HCT116 (cell line): ENCODE data around the gene CDC37L1. TPM values are rescaled to one million over a fixed set of nuclear protein-coding genes. Genes with fewer than 3 reads are reported as not detected.

ENCODE experiments used
- ATAC-seq: fragments of 200-7000 bp; cut with Tn5 transposase; 2 replicates; pipeline ENCODE4 v1.9.1; 2020; ENCODE audit warnings: mild to moderate bottlenecking, moderate library complexity
- BruUV-seq: library from RNA; stranded (reverse); fragments of 400-500 nt; replicated peaks from 2 replicates; lab custom pipeline; 2021; lab: Mats Ljungman, UMichigan
- CTCF ChIA-PET: fragments of 300-600 bp; sonication (Branson Sonifier 250); formaldehyde crosslinking; loops from one replicate; lab custom pipeline; 2021; ENCODE audit warnings: antibody characterized with exemption; lab: Charles Lee
- POLR2A ChIA-PET: fragments of 300-600, 350-600 bp; sonication (Branson Sonifier 250); formaldehyde crosslinking; loops from one replicate; lab custom pipeline; 2021; ENCODE audit warnings: antibody characterized with exemption; lab: Charles Lee
- RAD21 ChIA-PET, 2 experiments: fragments of 300-600 bp; sonication (Branson Sonifier 250); formaldehyde crosslinking; loops; one replicate each; lab custom pipeline; 2023; ENCODE audit warnings: low total read pairs in 2 of 2; ENCODE audit not compliant: uncharacterized antibody in 2 of 2, unreplicated experiment in 2 of 2, low non-redundant PET in 1 of 2; lab: Charles Lee
- DNase-seq: peaks from one replicate; pipeline ENCODE4 v3.0.0-alpha.2; 2010; ENCODE audit warnings: low read depth, low spot score
- H2AFZ ChIP-seq: fragments of 200-600 bp; shearing (Covaris generic), sonication (generic); 2 replicates; pipeline ENCODE4 v1.6.1; 2017; ENCODE audit warnings: low read depth, mixed run types, mixed read lengths, antibody characterized with exemption, low read length; ENCODE audit not compliant: poor library complexity, severe bottlenecking
- H3K27ac ChIP-seq: 2 replicates; pipeline ENCODE4 v1.5.1; 2012; ENCODE audit warnings: low read depth, low read length
- H3K27me3 ChIP-seq: fragments of 200-600 bp; sonication (generic); 2 replicates; pipeline ENCODE4 v1.6.1; 2016; ENCODE audit warnings: mixed run types, low read length, mixed read lengths; ENCODE audit not compliant: insufficient read depth
- H3K36me3 ChIP-seq, 2 experiments: fragments of 200-500 bp in 1 of 2; fragments of 200-600 bp in 1 of 2; sonication (Bioruptor generic) in 1 of 2; sonication (generic) in 1 of 2; 2 replicates each; pipeline versions ENCODE4 v1.5.1 to v1.6.1; 2014 to 2016; ENCODE audit warnings: low read length in 2 of 2, inconsistent platforms in 1 of 2, mixed read lengths in 1 of 2, mixed run types in 1 of 2; ENCODE audit not compliant: insufficient read depth in 2 of 2, control insufficient read depth in 1 of 2
- H3K4me1 ChIP-seq, 2 experiments: fragments of 200-600 bp in 1 of 2; sonication (generic) in 1 of 2; 2 replicates each; pipeline versions ENCODE4 v1.5.1 to v1.6.1; 2012 to 2017; ENCODE audit warnings: low read length in 2 of 2, inconsistent platforms in 1 of 2, mild to moderate bottlenecking in 1 of 2, mixed read lengths in 1 of 2, mixed run types in 1 of 2, moderate library complexity in 1 of 2; ENCODE audit not compliant: insufficient read depth in 2 of 2, control insufficient read depth in 1 of 2
- H3K4me2 ChIP-seq: fragments of 200-600 bp; sonication (generic); 2 replicates; pipeline ENCODE4 v1.6.1; 2017; ENCODE audit warnings: mixed run types, low read length, mixed read lengths
- H3K4me3 ChIP-seq, 2 experiments: fragments of 200-600 bp in 1 of 2; sonication (generic) in 1 of 2; replicated peaks in 1 of 2; 2 replicates each; pipeline ENCODE4 v1.5.1; 2011 to 2016; ENCODE audit warnings: low read length in 2 of 2, control low read depth in 1 of 2, low read depth in 1 of 2, mild to moderate bottlenecking in 1 of 2, mixed read lengths in 1 of 2, mixed run types in 1 of 2
- H3K79me2 ChIP-seq: fragments of 200-600 bp; sonication (generic); 2 replicates; pipeline ENCODE4 v1.6.1; 2017; ENCODE audit warnings: mild to moderate bottlenecking, mixed run types, low read length, moderate library complexity, mixed read lengths; ENCODE audit not compliant: insufficient read depth
- H3K9ac ChIP-seq: fragments of 200-600 bp; sonication (generic); 2 replicates; pipeline ENCODE4 v1.6.1; 2016; ENCODE audit warnings: low read length, mixed read lengths
- H3K9me2 ChIP-seq: fragments of 200-600 bp; sonication (generic), shearing (Covaris generic); 2 replicates; pipeline ENCODE4 v1.6.1; 2017; ENCODE audit warnings: mixed run types, mild to moderate bottlenecking, moderate library complexity; ENCODE audit not compliant: insufficient read depth
- H3K9me3 ChIP-seq, 2 experiments: fragments of 200-500 bp in 1 of 2; fragments of 200-600 bp in 1 of 2; sonication (Bioruptor generic) in 1 of 2; sonication (generic) in 1 of 2; 2 replicates each; pipeline ENCODE4 v1.6.1; 2014 to 2017; ENCODE audit warnings: low read length in 2 of 2, mixed read lengths in 2 of 2, inconsistent platforms in 1 of 2, low read depth in 1 of 2, mild to moderate bottlenecking in 1 of 2, mixed run types in 1 of 2, moderate library complexity in 1 of 2; ENCODE audit not compliant: control insufficient read depth in 1 of 2, insufficient read depth in 1 of 2
- H4K20me1 ChIP-seq: fragments of 200-600 bp; sonication (generic), shearing (Covaris generic); 2 replicates; pipeline ENCODE4 v1.6.1; 2017; ENCODE audit warnings: mixed run types, mild to moderate bottlenecking, moderate library complexity; ENCODE audit not compliant: insufficient read depth
- CBX3 ChIP-seq: IDR thresholded peaks from 2 replicates; pipeline ENCODE4 v1.6.1; 2012; ENCODE audit warnings: low read depth
- CEBPB ChIP-seq: IDR thresholded peaks from 2 replicates; pipeline ENCODE4 v1.6.1; 2012; ENCODE audit warnings: low read depth
- EGR1 ChIP-seq: IDR thresholded peaks from 2 replicates; pipeline ENCODE4 v1.6.1; 2012; ENCODE audit warnings: low read depth
- EZH2phosphoT487 ChIP-seq: fragments of 200-600 bp; IDR thresholded peaks from 2 replicates; pipeline ENCODE4 v1.6.1; 2018; ENCODE audit warnings: antibody characterized with exemption, borderline replicate concordance
- JUND ChIP-seq: IDR thresholded peaks from 2 replicates; pipeline ENCODE4 v1.6.1; 2012
- POLR2A ChIP-seq: IDR thresholded peaks from 2 replicates; pipeline ENCODE4 v1.7.0; 2011; ENCODE audit warnings: borderline replicate concordance; ENCODE audit not compliant: insufficient read depth, insufficient read length; ENCODE audit errors: extremely low read depth
- POLR2AphosphoS5 ChIP-seq: IDR thresholded peaks from 2 replicates; pipeline ENCODE4 v1.6.1; 2011; ENCODE audit warnings: mild to moderate bottlenecking, low read depth, low read length, moderate library complexity
- RAD21 ChIP-seq: IDR thresholded peaks from 2 replicates; pipeline ENCODE4 v1.6.1; 2012; ENCODE audit warnings: low read depth, mild to moderate bottlenecking
- SIN3A ChIP-seq: IDR thresholded peaks from 2 replicates; pipeline ENCODE4 v1.6.1; 2012; ENCODE audit warnings: low read depth
- SP1 ChIP-seq: IDR thresholded peaks from 2 replicates; pipeline ENCODE4 v1.6.1; 2012; ENCODE audit warnings: low read depth
- SRF ChIP-seq: IDR thresholded peaks from 2 replicates; pipeline ENCODE4 v1.6.1; 2012; ENCODE audit warnings: low read depth
- TCF7L2 ChIP-seq: IDR thresholded peaks from 2 replicates; pipeline ENCODE4 v1.7.0; 2011; ENCODE audit warnings: borderline replicate concordance, inconsistent platforms; ENCODE audit not compliant: insufficient read depth, insufficient read length; ENCODE audit errors: extremely low read depth
- YY1 ChIP-seq: IDR thresholded peaks from 2 replicates; pipeline ENCODE4 v1.6.1; 2011; ENCODE audit warnings: low read length, low read depth, moderate library complexity, mild to moderate bottlenecking; ENCODE audit not compliant: insufficient replicate concordance; ENCODE audit errors: extremely low read depth
- ZFX ChIP-seq: fragments of 450-650 bp; IDR thresholded peaks from 2 replicates; pipeline ENCODE4 v1.6.1; 2017
- ZNF274 ChIP-seq: fragments of 200-500 bp; sonication (Bioruptor generic); IDR thresholded peaks from 2 replicates; pipeline ENCODE4 v1.6.1; 2014; ENCODE audit warnings: mild to moderate bottlenecking, low read depth, low read length, inconsistent platforms
- intact Hi-C: fragments of 100-400 bp; cut with micrococcal nuclease; formaldehyde crosslinking; loops from 2 replicates; pipeline ENCODE4 v1.10.0; 2022
- total RNA-seq: library from RNA; stranded (reverse); gene quantifications from one replicate; pipeline ENCODE4 v1.2.1, GENCODE V29; 2021; ENCODE audit not compliant: unreplicated experiment
- TF ChIP-seq, protein P1 (sequence below): IDR thresholded peaks from 2 replicates; pipeline ENCODE4 v1.6.1; 2012
- TF ChIP-seq, protein P2 (sequence below): IDR thresholded peaks from 2 replicates; pipeline ENCODE4 v1.6.1; 2011; ENCODE audit warnings: mild to moderate bottlenecking, low read length, moderate library complexity; ENCODE audit not compliant: insufficient replicate concordance; ENCODE audit errors: extremely low read depth
- TF ChIP-seq, protein P3 (sequence below): IDR thresholded peaks from 2 replicates; pipeline ENCODE4 v1.6.1; 2012; ENCODE audit warnings: low read depth
- TF ChIP-seq, protein P4 (sequence below), 3 experiments: fragments of 200-600 bp in 1 of 3; sonication (generic) in 1 of 3; IDR thresholded peaks in 2 of 3; conservative IDR thresholded peaks in 1 of 3; 2 replicates each; pipeline ENCODE4 v1.5.1; 2012 to 2017; ENCODE audit warnings: low read depth in 2 of 3, low read length in 2 of 3, antibody characterized with exemption in 1 of 3, borderline replicate concordance in 1 of 3, control low read depth in 1 of 3, mild to moderate bottlenecking in 1 of 3, mixed read lengths in 1 of 3, mixed run types in 1 of 3, moderate library complexity in 1 of 3; ENCODE audit not compliant: insufficient read depth in 1 of 3

Gene CDC37L1
- total RNA-seq, 1 experiment from 2014 or later = 18.1 TPM

DNA sequence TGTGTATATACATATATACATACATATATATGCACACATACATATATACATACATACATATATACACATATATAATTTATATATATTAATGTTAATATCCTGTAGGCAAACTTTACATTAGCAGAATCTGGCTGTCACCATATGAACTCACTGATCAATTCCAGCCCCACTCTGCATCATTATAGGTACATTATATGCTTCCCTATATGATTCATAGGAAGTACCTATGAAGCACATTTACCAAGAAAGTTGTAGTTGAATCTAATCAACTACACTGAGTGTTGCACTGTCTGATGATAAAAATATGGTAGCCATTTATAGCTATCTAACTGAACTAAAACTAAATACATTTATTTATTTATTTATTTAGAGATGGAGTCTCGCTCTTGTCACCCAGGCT, 7.6 kb upstream of the CDC37L1 start:
- ATAC-seq (no peak), DNase-seq (no peak)
- ChIA-PET POLR2A (no interaction called here), RAD21 (no interaction called here), CTCF (no interaction called here)
- H3K9me2 ChIP-seq = no peaks in the 10 kb centered on the region
- H2AFZ ChIP-seq = no peak overlapping the region
- H3K79me2 ChIP-seq = no peaks in the 10 kb centered on the region
- no peaks in the 10 kb centered on the region for H3K36me3 ChIP-seq
- H3K9me3 ChIP-seq = no peaks in the 10 kb centered on the region
- H3K4me2 ChIP-seq = no peak overlapping the region
- no peaks in the 10 kb centered on the region for H4K20me1 ChIP-seq
- no peak overlapping the region for H3K9ac ChIP-seq
- no peak overlapping the region for H3K27ac ChIP-seq
- BruUV-seq = no TSS peak
- H3K4me3 ChIP-seq = no peak overlapping the region
- H3K4me1 ChIP-seq = 0 out of 4 replicates have a peak, but pooled peaks cover 0 to 3% of the 10 kb centered on the region in 2 experiments
- TF ChIP-seq EZH2phosphoT487 (no peak), TCF7L2 (no peak), JUND (no peak), SIN3A (no peak), SRF (no peak), EGR1 (no peak), CBX3 (no peak), RAD21 (no peak), SP1 (no peak), CEBPB (no peak), YY1 (no peak), ZNF274 (no peak), ZFX (no peak), POLR2A (no peak), POLR2AphosphoS5 (no peak)
- TF ChIP-seq, protein P1, sequence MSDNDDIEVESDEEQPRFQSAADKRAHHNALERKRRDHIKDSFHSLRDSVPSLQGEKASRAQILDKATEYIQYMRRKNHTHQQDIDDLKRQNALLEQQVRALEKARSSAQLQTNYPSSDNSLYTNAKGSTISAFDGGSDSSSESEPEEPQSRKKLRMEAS = no peak
- TF ChIP-seq, protein P2, sequence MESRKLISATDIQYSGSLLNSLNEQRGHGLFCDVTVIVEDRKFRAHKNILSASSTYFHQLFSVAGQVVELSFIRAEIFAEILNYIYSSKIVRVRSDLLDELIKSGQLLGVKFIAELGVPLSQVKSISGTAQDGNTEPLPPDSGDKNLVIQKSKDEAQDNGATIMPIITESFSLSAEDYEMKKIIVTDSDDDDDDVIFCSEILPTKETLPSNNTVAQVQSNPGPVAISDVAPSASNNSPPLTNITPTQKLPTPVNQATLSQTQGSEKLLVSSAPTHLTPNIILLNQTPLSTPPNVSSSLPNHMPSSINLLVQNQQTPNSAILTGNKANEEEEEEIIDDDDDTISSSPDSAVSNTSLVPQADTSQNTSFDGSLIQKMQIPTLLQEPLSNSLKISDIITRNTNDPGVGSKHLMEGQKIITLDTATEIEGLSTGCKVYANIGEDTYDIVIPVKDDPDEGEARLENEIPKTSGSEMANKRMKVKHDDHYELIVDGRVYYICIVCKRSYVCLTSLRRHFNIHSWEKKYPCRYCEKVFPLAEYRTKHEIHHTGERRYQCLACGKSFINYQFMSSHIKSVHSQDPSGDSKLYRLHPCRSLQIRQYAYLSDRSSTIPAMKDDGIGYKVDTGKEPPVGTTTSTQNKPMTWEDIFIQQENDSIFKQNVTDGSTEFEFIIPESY = no peak
- TF ChIP-seq, protein P3, sequence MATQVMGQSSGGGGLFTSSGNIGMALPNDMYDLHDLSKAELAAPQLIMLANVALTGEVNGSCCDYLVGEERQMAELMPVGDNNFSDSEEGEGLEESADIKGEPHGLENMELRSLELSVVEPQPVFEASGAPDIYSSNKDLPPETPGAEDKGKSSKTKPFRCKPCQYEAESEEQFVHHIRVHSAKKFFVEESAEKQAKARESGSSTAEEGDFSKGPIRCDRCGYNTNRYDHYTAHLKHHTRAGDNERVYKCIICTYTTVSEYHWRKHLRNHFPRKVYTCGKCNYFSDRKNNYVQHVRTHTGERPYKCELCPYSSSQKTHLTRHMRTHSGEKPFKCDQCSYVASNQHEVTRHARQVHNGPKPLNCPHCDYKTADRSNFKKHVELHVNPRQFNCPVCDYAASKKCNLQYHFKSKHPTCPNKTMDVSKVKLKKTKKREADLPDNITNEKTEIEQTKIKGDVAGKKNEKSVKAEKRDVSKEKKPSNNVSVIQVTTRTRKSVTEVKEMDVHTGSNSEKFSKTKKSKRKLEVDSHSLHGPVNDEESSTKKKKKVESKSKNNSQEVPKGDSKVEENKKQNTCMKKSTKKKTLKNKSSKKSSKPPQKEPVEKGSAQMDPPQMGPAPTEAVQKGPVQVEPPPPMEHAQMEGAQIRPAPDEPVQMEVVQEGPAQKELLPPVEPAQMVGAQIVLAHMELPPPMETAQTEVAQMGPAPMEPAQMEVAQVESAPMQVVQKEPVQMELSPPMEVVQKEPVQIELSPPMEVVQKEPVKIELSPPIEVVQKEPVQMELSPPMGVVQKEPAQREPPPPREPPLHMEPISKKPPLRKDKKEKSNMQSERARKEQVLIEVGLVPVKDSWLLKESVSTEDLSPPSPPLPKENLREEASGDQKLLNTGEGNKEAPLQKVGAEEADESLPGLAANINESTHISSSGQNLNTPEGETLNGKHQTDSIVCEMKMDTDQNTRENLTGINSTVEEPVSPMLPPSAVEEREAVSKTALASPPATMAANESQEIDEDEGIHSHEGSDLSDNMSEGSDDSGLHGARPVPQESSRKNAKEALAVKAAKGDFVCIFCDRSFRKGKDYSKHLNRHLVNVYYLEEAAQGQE = no peak
- TF ChIP-seq, protein P4, sequence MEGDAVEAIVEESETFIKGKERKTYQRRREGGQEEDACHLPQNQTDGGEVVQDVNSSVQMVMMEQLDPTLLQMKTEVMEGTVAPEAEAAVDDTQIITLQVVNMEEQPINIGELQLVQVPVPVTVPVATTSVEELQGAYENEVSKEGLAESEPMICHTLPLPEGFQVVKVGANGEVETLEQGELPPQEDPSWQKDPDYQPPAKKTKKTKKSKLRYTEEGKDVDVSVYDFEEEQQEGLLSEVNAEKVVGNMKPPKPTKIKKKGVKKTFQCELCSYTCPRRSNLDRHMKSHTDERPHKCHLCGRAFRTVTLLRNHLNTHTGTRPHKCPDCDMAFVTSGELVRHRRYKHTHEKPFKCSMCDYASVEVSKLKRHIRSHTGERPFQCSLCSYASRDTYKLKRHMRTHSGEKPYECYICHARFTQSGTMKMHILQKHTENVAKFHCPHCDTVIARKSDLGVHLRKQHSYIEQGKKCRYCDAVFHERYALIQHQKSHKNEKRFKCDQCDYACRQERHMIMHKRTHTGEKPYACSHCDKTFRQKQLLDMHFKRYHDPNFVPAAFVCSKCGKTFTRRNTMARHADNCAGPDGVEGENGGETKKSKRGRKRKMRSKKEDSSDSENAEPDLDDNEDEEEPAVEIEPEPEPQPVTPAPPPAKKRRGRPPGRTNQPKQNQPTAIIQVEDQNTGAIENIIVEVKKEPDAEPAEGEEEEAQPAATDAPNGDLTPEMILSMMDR (IDR thresholded peaks at IDR 0.05 in 2 of 3, conservative IDR thresholded peaks at IDR 0.05 in 1 of 3; ENCODE audit: borderline replicate concordance in 1 of 3, insufficient read depth in 1 of 3, low read depth in 2 of 3, low read length in 2 of 3) = no peak
- intact Hi-C loops = no loop called here
- no peaks in the 10 kb centered on the region for H3K27me3 ChIP-seq
